Neural crest cell (in vitro differentiated cells): ENCODE data around the gene KANK4. TPM values are rescaled to one million over a fixed set of nuclear protein-coding genes. Genes with fewer than 3 reads are reported as not detected.

Source experiments
- DNase-seq: peaks from one replicate; pipeline ENCODE4 v3.0.0; 2021; ENCODE audit warnings: low read depth, mixed read lengths, low spot score
- H3K27ac Mint-ChIP-seq: one replicate; pipeline ENCODE4 v1.8.0; 2021; ENCODE audit warnings: mild to moderate bottlenecking, mixed read lengths; ENCODE audit not compliant: unreplicated experiment
- H3K27me3 Mint-ChIP-seq: 2 replicates; pipeline ENCODE4 v1.8.0; 2021; ENCODE audit warnings: low read depth, mild to moderate bottlenecking, mixed read lengths
- H3K36me3 Mint-ChIP-seq: 2 replicates; pipeline ENCODE4 v1.8.0; 2021; ENCODE audit warnings: low read depth, mild to moderate bottlenecking, mixed read lengths
- H3K4me1 Mint-ChIP-seq: 2 replicates; pipeline ENCODE4 v1.8.0; 2021; ENCODE audit warnings: mixed read lengths
- H3K4me3 Mint-ChIP-seq: one replicate; pipeline ENCODE4 v1.8.0; 2021; ENCODE audit warnings: mild to moderate bottlenecking, mixed read lengths
- H3K9me3 Mint-ChIP-seq: 2 replicates; pipeline ENCODE4 v1.8.0; 2021; ENCODE audit warnings: mixed read lengths
- CTCF ChIP-seq: fragments of 200-600 bp; sonication (generic); conservative IDR thresholded peaks from 2 replicates; pipeline ENCODE4 v1.5.0; 2021; ENCODE audit warnings: antibody characterized with exemption, mild to moderate bottlenecking
- total RNA-seq: library from RNA; stranded (reverse); gene quantifications from 2 replicates; pipeline ENCODE4 v1.2.1, GENCODE V29; 2021

Gene KANK4
- total RNA-seq, 1 donor from 2014 or later: 5.4 TPM

GRCh38 chr1:62336995-62337705 lies 17.9 kb upstream of the KANK4 start:
- H3K4me3 Mint-ChIP-seq: peak overlapping the region; percentile 24
- no peaks in the 10 kb centered on the region for H3K36me3 Mint-ChIP-seq
- H3K27ac Mint-ChIP-seq: peak overlapping the region; percentile 99
- TF ChIP-seq CTCF: no peak
- H3K27me3 Mint-ChIP-seq: no peaks in the 10 kb centered on the region
- no peak for DNase-seq
- H3K9me3 Mint-ChIP-seq: peaks cover 7% of the 10 kb centered on the region
- peaks cover 55% of the 10 kb centered on the region for H3K4me1 Mint-ChIP-seq

- DNase-seq: no peak
- no peak overlapping the region for H3K27ac Mint-ChIP-seq
- H3K27me3 Mint-ChIP-seq: no peaks in the 10 kb centered on the region
- peaks cover 7% of the 10 kb centered on the region for H3K9me3 Mint-ChIP-seq
- H3K4me1 Mint-ChIP-seq: peaks cover 50% of the 10 kb centered on the region
- no peaks in the 10 kb centered on the region for H3K36me3 Mint-ChIP-seq
- no peak for TF ChIP-seq CTCF
- H3K4me3 Mint-ChIP-seq: no peak overlapping the region
Measured at GRCh38 chr1:62336638-62336994, 17.4 kb upstream of the KANK4 start.

GRCh38 chr1:62335656-62336055 lies 16.4 kb upstream of the KANK4 start:
- H3K4me1 Mint-ChIP-seq: peaks cover 45% of the 10 kb centered on the region
- H3K36me3 Mint-ChIP-seq: no peaks in the 10 kb centered on the region
- no peaks in the 10 kb centered on the region for H3K27me3 Mint-ChIP-seq
- no peak for TF ChIP-seq CTCF
- peaks cover 7% of the 10 kb centered on the region for H3K9me3 Mint-ChIP-seq
- H3K4me3 Mint-ChIP-seq: peak overlapping the region; percentile 1
- DNase-seq: no peak
- peak overlapping the region; percentile 36 for H3K27ac Mint-ChIP-seq

- no peaks in the 10 kb centered on the region for H3K36me3 Mint-ChIP-seq
- no peak overlapping the region for H3K4me3 Mint-ChIP-seq
- TF ChIP-seq CTCF: peak; percentile 42
- H3K9me3 Mint-ChIP-seq: peaks cover 7% of the 10 kb centered on the region
- no peak overlapping the region for H3K27ac Mint-ChIP-seq
- peaks cover 44% of the 10 kb centered on the region for H3K4me1 Mint-ChIP-seq
- no peak for DNase-seq
- H3K27me3 Mint-ChIP-seq: no peaks in the 10 kb centered on the region
Measured at GRCh38 chr1:62334434-62334985, 15.3 kb upstream of the KANK4 start.

GRCh38 chr1:62333441-62333840 lies 14.2 kb upstream of the KANK4 start:
- H3K36me3 Mint-ChIP-seq: no peaks in the 10 kb centered on the region

More at GRCh38 chr1:62333441-62333840, 14.2 kb upstream of the KANK4 start:
- H3K27me3 Mint-ChIP-seq: no peaks in the 10 kb centered on the region
- H3K4me1 Mint-ChIP-seq: peaks cover 34% of the 10 kb centered on the region
- H3K9me3 Mint-ChIP-seq: peaks cover 7% of the 10 kb centered on the region
- no peak for TF ChIP-seq CTCF
- DNase-seq: no peak
- H3K4me3 Mint-ChIP-seq: no peak overlapping the region
- no peak overlapping the region for H3K27ac Mint-ChIP-seq
